Natural killer cell (primary cell): Measurements from ENCODE around the gene CACNA1B. TPM values are rescaled to one million over a fixed set of nuclear protein-coding genes. Genes with fewer than 3 reads are reported as not detected.

Experiments
- ATAC-seq, 3 donors: fragments of 150-1000 bp in 2 of 3; fragments of 200-7000 bp in 1 of 3; cut with Tn5 transposase; 1 replicate in 1 of 3; 2 replicates in 2 of 3; pipeline ENCODE4 v1.10.0; 2021; ENCODE audit warnings: mild to moderate bottlenecking in 2 of 3, moderate library complexity in 2 of 3
- DNase-seq, 2 donors: peaks; one replicate each; pipeline versions ENCODE4 v3.0.0 to v3.0.0-alpha.2; 2013 to 2021; ENCODE audit warnings: mixed read lengths in 1 of 2
- H3K27ac ChIP-seq: one replicate; pipeline ENCODE4 v1.5.1; 2013; ENCODE audit warnings: mild to moderate bottlenecking, low read length
- H3K27me3 ChIP-seq: one replicate; pipeline ENCODE4 v1.6.1; 2013; ENCODE audit warnings: low read length; ENCODE audit not compliant: control insufficient read depth, insufficient read depth
- H3K36me3 ChIP-seq: one replicate; pipeline ENCODE4 v1.6.1; 2013; ENCODE audit warnings: low read length; ENCODE audit not compliant: control insufficient read depth, insufficient read depth
- H3K4me1 ChIP-seq: one replicate; pipeline ENCODE4 v1.6.1; 2013; ENCODE audit warnings: low read length; ENCODE audit not compliant: control insufficient read depth, insufficient read depth
- H3K4me3 ChIP-seq: one replicate; pipeline ENCODE4 v1.5.1; 2013; ENCODE audit warnings: low read length
- H3K9me3 ChIP-seq: one replicate; pipeline ENCODE4 v1.6.1; 2013; ENCODE audit warnings: low read length; ENCODE audit not compliant: control insufficient read depth, insufficient read depth
- H3K27ac Mint-ChIP-seq, 2 donors: one replicate each; pipeline ENCODE4 v1.8.0; 2022; ENCODE audit warnings: mild to moderate bottlenecking in 2 of 2, mixed read lengths in 2 of 2, moderate library complexity in 1 of 2
- H3K27me3 Mint-ChIP-seq, 2 donors: one replicate each; pipeline ENCODE4 v1.8.0; 2022; ENCODE audit warnings: low read depth in 2 of 2, mixed read lengths in 2 of 2
- H3K36me3 Mint-ChIP-seq: one replicate; pipeline ENCODE4 v1.8.0; 2022; ENCODE audit warnings: mixed read lengths
- H3K4me1 Mint-ChIP-seq, 2 donors: one replicate each; pipeline ENCODE4 v1.8.0; 2022; ENCODE audit warnings: mixed read lengths in 2 of 2
- H3K4me3 Mint-ChIP-seq: one replicate; pipeline ENCODE4 v1.8.0; 2022; ENCODE audit warnings: mild to moderate bottlenecking, moderate library complexity, mixed read lengths
- H3K9me3 Mint-ChIP-seq, 2 donors: one replicate each; pipeline ENCODE4 v1.8.0; 2022; ENCODE audit warnings: mixed read lengths in 2 of 2
- CTCF ChIP-seq: fragments of 200-600 bp; IDR thresholded peaks from one replicate; pipeline ENCODE4 v1.8.0; 2022; ENCODE audit warnings: antibody characterized with exemption
- WGBS: methylation state at CpG from one replicate; pipeline ENCODE4 v1.1.7; 2013; ENCODE audit warnings: missing lambda C conversion rate; ENCODE audit not compliant: insufficient coverage; 5-methylcytosine and 5-hydroxymethylcytosine counted together
- intact Hi-C: fragments of 100-400 bp; cut with micrococcal nuclease; formaldehyde crosslinking; loops from one replicate; pipeline ENCODE4 v1.14.2; 2022
- total RNA-seq, 4 donors: library from RNA; stranded (reverse); fragments of 120-200 nt in 1 of 4; gene quantifications; one replicate each; pipeline versions ENCODE4 v1.2.3 to v1.2.4, GENCODE V29; 2013 to 2022

The CACNA1B gene
- total RNA-seq, 3 donors from 2014 or later (not counting 1 experiment from before 2014, with no cell fraction given), result 0.07 TPM; not detected in 2

GRCh38 chr9:138069731-138070456 is 192.3 kb downstream of the CACNA1B start:
- no peaks in the 10 kb centered on the region for H3K36me3 ChIP-seq
- Mint-ChIP-seq H3K27me3 (peaks cover 0 to 8% of the 10 kb centered on the region in 2 donors), H3K4me3 (no peak overlapping the region), H3K36me3 (no peaks in the 10 kb centered on the region), H3K27ac (no peak overlapping the region), H3K4me1 (no peaks in the 10 kb centered on the region), H3K9me3 (no peaks in the 10 kb centered on the region)
- H3K9me3 ChIP-seq, result no peaks in the 10 kb centered on the region
- no peaks in the 10 kb centered on the region for H3K4me1 ChIP-seq
- no peaks in the 10 kb centered on the region for H3K27me3 ChIP-seq
- intact Hi-C loops, result no loop called here
- no peak overlapping the region for H3K27ac ChIP-seq
- WGBS, result 78% methylated on average over 18 of the region's 18 CpGs
- no peak for ATAC-seq
- no peak overlapping the region for H3K4me3 ChIP-seq
- peak in 1 of 2 donors; percentile 9 for DNase-seq
- TF ChIP-seq CTCF, result no peak

GRCh38 chr9:138070815-138071214 is 193.2 kb downstream of the CACNA1B start:
- intact Hi-C loops, result no loop called here
- 90% methylated on average over 7 of the region's 8 CpGs for WGBS
- H3K27ac Mint-ChIP-seq, result no peak overlapping the region

GRCh38 chr9:138071292-138071691 is 193.7 kb downstream of the CACNA1B start:
- 91% methylated on average over 14 of the region's 14 CpGs for WGBS
- Histone ChIP-seq H3K4me3 (no peak overlapping the region), H3K27ac (no peak overlapping the region), H3K4me1 (no peaks in the 10 kb centered on the region), H3K36me3 (no peaks in the 10 kb centered on the region), H3K27me3 (no peaks in the 10 kb centered on the region), H3K9me3 (no peaks in the 10 kb centered on the region)
- Mint-ChIP-seq H3K27ac (no peak overlapping the region), H3K4me1 (no peaks in the 10 kb centered on the region), H3K9me3 (no peaks in the 10 kb centered on the region), H3K27me3 (peaks cover 0 to under 1% of the 10 kb centered on the region in 2 donors), H3K4me3 (no peak overlapping the region), H3K36me3 (no peaks in the 10 kb centered on the region)
- ATAC-seq (no peak), DNase-seq (no peak)
- intact Hi-C loops, result no loop called here
- no peak for TF ChIP-seq CTCF

More at GRCh38 chr9:138070815-138071214, 193.2 kb downstream of the CACNA1B start:
- no peaks in the 10 kb centered on the region for H3K36me3 ChIP-seq
- H3K4me3 ChIP-seq, result no peak overlapping the region
- no peaks in the 10 kb centered on the region for H3K9me3 ChIP-seq
- Mint-ChIP-seq H3K9me3 (no peaks in the 10 kb centered on the region), H3K36me3 (no peaks in the 10 kb centered on the region), H3K27me3 (peaks cover 0 to 5% of the 10 kb centered on the region in 2 donors), H3K4me3 (no peak overlapping the region), H3K4me1 (no peaks in the 10 kb centered on the region)
- H3K27ac ChIP-seq, result no peak overlapping the region
- no peak for ATAC-seq
- no peak for TF ChIP-seq CTCF
- no peaks in the 10 kb centered on the region for H3K27me3 ChIP-seq
- H3K4me1 ChIP-seq, result no peaks in the 10 kb centered on the region
- peak in 1 of 2 donors; percentile 7 for DNase-seq

GRCh38 chr9:138071731-138072130 is 194.1 kb downstream of the CACNA1B start:
- no peak for ATAC-seq
- no peak overlapping the region for H3K27ac Mint-ChIP-seq
- TF ChIP-seq CTCF, result no peak
- no peak overlapping the region for H3K4me3 ChIP-seq
- H3K9me3 Mint-ChIP-seq, result no peaks in the 10 kb centered on the region
- no peak overlapping the region for H3K4me3 Mint-ChIP-seq
- H3K27ac ChIP-seq, result no peak overlapping the region
- intact Hi-C loops, result no loop called here
- no peaks in the 10 kb centered on the region for H3K27me3 Mint-ChIP-seq
- no peaks in the 10 kb centered on the region for H3K4me1 ChIP-seq
- WGBS, result 85% methylated on average over 6 of the region's 6 CpGs
- DNase-seq, result peak in 1 of 2 donors; percentile 4
- no peaks in the 10 kb centered on the region for H3K36me3 Mint-ChIP-seq
- no peaks in the 10 kb centered on the region for H3K36me3 ChIP-seq
- H3K4me1 Mint-ChIP-seq, result no peaks in the 10 kb centered on the region
- H3K27me3 ChIP-seq, result no peaks in the 10 kb centered on the region
- no peaks in the 10 kb centered on the region for H3K9me3 ChIP-seq
